ENCODE data around the gene ADH4.

Gene ADH4

DNA sequence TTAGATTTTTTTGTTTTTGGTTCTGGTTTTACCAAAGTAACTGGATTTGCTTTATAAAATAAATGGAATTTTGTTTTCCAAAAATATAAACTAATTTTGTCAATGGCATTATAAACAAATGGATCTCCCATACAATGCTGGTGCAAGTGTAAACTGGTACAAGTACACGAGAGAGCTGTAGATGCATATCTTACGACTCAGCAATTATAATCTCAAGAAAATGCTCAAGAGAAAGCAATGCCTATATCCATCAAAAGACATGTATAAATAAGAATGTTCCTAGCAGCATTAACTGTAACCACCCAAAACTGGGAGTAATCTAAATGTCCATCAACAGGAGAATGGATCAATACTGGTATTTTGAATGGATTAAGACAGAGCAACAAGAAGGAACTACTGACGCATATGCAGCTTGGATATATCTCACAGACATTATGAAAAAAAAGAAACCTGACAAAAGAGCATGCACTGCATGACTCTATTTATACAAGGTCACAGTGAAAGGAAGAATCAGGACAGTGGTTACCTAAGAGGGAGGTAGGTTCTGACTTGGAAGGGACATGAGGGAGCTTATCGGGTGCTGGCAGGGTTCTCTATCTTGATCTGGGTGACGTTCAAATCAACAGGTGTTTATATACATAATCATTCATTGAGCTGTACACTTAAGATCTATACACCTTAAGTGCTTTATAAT is 65.0 kb downstream of the ADH4 start:
- no peak for DNase-seq

- no peak for DNase-seq
Observed at GRCh38 chr4:99078336-99078735, 65.8 kb downstream of the ADH4 start.

GRCh38 chr4:99077177-99077576 is 66.9 kb downstream of the ADH4 start:
- DNase-seq: no peak

DNA sequence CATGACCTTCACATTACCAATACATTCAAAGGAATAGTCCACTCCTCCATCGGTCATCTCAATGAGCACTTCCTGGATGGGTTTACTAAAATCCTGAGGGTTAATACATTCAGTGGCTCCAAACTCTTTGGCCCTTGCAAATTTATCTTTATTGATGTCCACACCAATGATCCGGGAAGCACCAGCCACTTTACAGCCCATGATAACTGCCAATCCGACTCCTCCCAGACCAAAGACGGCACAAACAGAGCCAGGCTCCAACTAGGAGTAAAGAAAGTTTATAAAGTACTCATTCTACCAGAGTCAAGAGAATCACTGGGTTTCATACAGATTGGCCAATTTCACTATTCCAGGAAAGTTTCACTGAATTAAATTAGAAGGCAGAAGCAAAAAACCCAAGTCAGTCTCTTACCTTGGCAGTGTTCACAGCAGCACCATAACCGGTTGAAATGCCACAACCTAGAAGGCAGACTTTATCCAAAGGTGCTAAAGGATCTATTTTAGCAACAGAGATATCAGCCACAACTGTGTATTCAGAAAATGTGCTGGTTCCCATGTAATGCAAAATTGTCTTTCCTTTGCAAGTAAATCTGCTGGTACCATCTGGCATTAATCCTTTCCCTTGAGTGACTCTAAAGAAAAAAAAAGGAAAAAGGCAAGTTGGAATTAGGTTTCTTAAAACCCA is 67.7 kb downstream of the ADH4 start:
- DNase-seq: no peak

GRCh38 chr4:99074816-99075215 is 69.3 kb downstream of the ADH4 start:
- no peak for DNase-seq

All from right forelimb (tissue), 1 donor.